GM18858 (cell line): Measurements from ENCODE around the gene ADAMTS19.
"Not testable (repeated sequence)": the region's sequence is repeated elsewhere in the genome, so short reads cannot be mapped to it uniquely, and the experiment has no call there.

ENCODE experiments used
- ATAC-seq: cut with Tn5 transposase; IDR thresholded peaks from one replicate; pipeline ENCODE4 v1.9.1; 2021; ENCODE audit not compliant: unreplicated experiment

The ADAMTS19 gene

GRCh38 chr5:129459777-129460671 is at the start of gene ADAMTS19:
ADAMTS19 (plus strand) TSS chr5:129460298; CDS start chr5:129460392, 94 bp downstream.
- no peak for ATAC-seq

DNA sequence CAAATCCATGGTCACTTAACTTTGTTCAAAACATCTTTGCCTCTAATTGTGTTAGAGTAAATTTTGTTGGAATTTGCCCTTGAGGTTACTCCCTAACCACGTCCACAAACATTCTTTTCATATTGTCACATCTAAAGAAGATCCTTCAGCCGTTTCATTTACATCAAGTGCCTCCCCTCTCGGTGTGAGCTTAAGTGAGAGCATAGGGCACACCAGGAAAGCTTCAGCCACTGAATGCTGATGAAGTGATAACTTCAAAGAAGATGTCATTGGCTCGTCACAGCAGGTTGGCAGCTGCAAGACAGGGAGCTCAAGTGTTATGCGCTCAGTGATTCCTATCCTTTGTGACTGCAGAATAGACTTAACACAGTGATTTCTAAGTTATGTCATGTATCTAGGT is 49.6 kb upstream of the ADAMTS19 start:
- no peak for ATAC-seq

- no peak for ATAC-seq
These were observed 47.4 kb upstream of the ADAMTS19 start for GRCh38 chr5:129412721-129413120.

- no peak for ATAC-seq
These were observed 46.5 kb upstream of the ADAMTS19 start for GRCh38 chr5:129413570-129413969.

GRCh38 chr5:129419292-129419691 is 40.8 kb upstream of the ADAMTS19 start:
- no peak for ATAC-seq

- ATAC-seq = no peak
These were observed 35.1 kb upstream of the ADAMTS19 start for GRCh38 chr5:129425031-129425430.

- ATAC-seq = no peak
These were observed 34.0 kb upstream of the ADAMTS19 start for GRCh38 chr5:129426071-129426470.

GRCh38 chr5:129428636-129429035 is 31.5 kb upstream of the ADAMTS19 start:
- ATAC-seq = not testable (repeated sequence)

DNA sequence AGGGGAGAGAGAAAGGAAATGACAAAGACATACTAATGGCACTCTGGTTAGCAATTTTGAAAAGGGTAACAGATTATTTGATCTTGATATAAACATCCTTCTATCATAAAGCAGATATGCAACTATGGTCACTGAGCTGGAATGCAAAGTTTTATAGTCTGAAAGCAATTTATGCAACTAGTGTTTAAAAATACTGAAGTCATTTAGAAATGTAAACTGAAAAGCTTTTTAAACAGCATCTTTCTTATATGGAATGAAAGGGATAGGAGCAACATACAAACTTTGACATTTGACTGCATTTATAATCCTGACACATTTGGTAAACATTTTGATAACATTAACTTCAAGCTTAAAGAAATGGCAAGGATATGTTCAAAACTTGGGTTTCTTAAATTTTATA is 28.7 kb upstream of the ADAMTS19 start:
- ATAC-seq = no peak

- no peak for ATAC-seq
These were observed 21.8 kb upstream of the ADAMTS19 start for GRCh38 chr5:129438322-129438721.

GRCh38 chr5:129440424-129440823 is 19.7 kb upstream of the ADAMTS19 start:
- no peak for ATAC-seq

GRCh38 chr5:129441096-129441495 is 19.0 kb upstream of the ADAMTS19 start:
- ATAC-seq = no peak

DNA sequence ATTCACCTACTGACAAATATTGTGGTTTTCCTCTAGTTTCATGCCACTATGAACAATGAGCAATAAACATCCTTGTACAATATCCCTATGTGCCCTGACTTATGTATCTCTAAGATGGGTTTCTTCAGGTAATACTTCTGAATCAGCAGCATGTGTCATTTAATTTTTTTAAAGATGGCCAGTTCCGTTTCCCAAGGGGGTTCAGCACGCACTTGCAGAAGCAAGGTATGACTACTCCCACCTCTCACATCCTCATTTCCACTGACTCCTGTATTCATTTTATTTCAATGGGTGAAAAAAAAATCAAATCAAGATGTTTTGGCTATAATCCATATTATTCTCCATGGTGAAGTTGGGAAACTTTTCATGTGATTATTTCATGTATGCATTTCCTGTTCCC is 14.7 kb upstream of the ADAMTS19 start:
- peak; percentile 67 for ATAC-seq

DNA sequence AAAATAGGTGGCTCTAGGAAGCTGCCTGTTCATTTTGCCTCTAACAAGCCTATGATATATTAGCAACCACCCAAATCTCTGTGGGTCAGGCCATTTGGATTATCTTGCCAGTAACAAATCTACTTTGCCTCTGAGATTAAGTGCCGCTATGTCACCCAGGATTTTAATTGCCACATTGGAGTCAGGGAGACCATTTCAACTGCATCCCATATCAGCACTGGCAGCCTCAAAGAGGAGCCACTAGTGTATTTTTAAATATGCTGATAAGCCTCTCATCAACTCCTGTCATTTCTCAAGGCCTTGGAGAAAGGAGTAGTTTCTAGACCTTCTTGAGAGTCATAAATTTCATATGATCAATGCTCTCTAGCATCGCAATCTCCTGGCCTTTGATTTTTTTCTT is 12.1 kb upstream of the ADAMTS19 start:
- no peak for ATAC-seq

DNA sequence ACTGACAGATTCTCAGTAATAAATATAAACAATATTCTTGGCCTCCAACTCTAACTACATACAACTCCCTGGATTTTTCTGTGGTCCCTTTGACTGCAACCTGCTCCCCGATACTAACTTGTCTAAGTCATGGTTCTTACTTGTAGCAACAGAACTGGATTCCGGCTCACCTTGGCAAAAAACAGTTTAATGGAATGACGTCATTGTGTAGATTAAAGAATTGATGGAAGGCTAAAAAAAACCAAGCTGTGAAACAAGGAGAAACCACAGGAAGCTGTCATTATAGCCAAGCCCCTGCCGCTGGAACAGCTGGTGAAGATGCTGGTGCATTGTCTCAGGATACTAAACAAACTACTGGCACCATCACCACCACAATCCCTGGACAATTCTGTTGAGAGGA is 11.4 kb upstream of the ADAMTS19 start:
- no peak for ATAC-seq

DNA sequence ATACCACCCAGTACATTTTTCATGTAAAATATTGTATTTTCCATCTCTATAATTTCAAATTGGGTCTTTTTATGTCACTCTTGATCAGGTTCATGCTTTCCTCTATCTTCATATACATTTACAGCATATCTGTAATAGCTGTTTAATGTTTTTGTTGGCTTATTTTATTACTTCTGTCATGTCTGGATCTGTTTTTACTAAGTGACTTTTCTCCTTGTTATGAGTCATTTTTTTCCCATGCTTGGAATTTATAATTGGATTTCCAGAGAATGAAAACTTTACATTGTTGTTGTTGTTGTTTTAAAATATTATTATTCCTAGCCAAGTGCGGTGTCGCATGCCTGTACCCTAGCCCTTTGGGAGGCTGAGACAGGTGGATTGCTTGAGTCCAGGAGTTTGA is 5.6 kb upstream of the ADAMTS19 start:
- ATAC-seq = no peak

- ATAC-seq = no peak
These were observed 685 bp upstream of the ADAMTS19 start for GRCh38 chr5:129459450-129459776.

GRCh38 chr5:129460672-129460935 is 506 bp downstream of the ADAMTS19 start:
- ATAC-seq = no peak

DNA sequence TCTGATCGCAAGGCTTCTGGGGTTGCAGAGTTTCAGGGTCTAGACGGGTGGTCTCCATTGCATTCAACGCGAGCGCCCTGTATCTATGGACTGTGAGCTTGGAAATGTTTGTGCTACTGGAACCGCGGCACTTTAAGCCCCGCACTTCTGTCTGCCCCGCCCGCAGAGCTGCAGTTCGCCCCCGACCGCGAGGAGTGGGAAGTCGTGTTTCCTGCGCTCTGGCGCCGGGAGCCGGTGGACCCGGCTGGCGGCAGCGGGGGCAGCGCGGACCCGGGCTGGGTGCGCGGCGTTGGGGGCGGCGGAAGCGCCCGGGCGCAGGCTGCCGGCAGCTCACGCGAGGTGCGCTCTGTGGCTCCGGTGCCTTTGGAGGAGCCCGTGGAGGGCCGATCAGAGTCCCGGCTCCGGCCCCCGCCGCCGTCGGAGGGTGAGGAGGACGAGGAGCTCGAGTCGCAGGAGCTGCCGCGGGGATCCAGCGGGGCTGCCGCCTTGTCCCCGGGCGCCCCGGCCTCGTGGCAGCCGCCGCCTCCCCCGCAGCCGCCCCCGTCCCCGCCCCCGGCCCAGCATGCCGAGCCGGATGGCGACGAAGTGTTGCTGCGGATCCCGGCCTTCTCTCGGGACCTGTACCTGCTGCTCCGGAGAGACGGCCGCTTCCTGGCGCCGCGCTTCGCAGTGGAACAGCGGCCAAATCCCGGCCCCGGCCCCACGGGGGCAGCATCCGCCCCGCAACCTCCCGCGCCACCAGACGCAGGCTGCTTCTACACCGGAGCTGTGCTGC is 1.0 kb downstream of the ADAMTS19 start:
- ATAC-seq = no peak

- peak; percentile 52 for ATAC-seq
These were observed 1.7 kb downstream of the ADAMTS19 start for GRCh38 chr5:129461711-129462332.

DNA sequence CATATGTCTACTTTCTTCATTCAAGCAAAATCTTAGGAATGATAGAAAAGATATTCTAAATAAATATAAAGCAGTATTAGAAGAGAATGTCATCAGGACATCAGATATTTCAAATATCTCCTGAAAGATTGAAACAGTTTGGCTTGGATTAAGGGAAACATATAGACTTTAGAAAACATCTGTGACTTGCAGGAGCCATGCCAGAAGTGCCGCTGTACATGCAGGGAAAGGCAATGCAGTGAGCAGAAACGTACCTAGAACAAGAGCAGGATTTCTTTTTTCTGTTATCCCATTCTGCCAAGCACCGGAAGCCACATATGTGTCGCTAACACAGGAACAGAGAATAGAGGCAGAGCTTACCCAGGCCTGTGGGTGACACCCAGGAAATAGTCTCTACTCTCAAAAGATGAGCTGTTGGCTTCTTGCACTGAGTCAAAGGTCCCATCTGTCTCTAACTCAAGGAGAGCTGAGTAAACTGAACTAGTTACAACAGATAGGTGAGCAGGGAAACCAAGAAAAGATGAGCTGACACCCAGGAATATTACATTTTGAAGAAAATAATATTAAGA is 5.8 kb downstream of the ADAMTS19 start:
- no peak for ATAC-seq

DNA sequence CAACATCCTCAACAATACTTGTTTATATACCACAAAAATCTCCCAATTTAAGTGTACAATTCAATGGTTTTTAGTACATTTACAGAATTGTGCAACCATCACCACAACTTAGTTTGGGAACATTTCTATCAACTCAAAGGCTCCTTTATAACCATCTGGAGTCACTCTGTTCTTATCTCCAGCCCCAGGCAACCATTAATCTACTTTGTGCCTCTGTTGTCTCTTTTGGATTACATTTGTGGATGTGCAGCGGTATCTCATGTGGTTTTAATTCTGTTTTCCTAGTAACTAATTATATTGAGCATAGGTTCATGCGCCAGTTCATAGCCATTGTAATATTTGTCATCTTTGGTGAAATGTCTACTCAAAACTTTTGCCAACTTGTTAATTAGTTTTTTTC is 14.4 kb downstream of the ADAMTS19 start:
- no peak for ATAC-seq
